Non-pigmented ciliary epithelial cell (primary cell): ENCODE data around the gene SCN3B.

Source experiments
- DNase-seq: peaks from one replicate; pipeline ENCODE4 v3.0.0-alpha.2; 2010; ENCODE audit warnings: low read depth

SCN3B gene

DNA sequence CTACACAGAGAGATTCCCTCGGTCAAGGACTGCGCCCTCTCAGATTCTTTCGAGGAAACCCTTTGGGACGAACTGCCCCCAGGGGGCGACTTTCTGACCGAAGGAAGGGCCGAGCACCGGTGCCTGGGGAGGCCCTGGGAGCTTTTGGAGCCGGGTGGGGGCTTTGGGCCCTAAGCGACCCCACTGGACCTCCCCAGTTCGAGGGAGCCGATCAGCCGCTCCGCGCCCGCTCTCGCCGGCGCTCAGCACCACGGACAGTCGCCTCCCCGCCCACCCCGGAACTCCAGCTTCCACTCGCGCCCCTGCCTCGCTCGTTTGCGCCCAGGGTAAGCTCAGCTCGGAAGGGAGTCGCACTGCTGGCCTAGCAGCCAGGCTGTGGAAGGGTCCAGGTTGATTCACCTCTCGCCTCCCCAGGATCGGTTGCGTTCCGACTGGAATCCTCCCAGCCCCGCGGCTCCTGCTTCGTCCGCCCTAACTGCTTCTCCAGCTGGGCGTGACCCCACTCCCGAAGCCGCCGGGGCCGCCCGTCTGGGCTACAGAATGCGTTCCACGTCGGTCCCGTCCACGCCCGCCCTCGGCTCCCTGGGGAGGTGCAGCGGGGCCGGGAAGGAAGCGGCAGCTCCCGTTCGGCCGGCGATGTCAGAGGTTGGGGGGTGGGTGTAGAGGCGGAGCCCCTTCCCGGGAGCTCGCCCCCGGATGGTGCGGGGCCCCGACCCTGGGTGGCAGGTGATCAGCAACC lies 428 bp downstream of the SCN3B start:
- DNase-seq, result no peak

DNA sequence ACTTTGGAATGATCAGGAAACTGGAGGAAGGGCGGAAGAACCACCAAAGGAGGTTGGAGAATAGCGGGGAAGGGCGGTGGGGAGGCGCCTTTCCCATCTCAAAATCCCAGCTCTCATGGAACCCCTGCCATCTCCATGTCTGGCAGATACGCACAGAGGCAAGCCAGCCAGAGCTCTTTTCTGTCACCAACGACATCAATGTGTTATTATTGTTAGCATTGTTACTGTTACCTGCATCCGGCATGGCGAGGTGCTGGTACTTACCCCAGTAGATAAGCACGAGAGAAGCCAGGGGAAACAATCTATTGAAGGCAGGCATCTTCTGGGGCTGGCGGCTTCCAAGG lies 969 bp downstream of the SCN3B start:
- DNase-seq, result no peak

DNA sequence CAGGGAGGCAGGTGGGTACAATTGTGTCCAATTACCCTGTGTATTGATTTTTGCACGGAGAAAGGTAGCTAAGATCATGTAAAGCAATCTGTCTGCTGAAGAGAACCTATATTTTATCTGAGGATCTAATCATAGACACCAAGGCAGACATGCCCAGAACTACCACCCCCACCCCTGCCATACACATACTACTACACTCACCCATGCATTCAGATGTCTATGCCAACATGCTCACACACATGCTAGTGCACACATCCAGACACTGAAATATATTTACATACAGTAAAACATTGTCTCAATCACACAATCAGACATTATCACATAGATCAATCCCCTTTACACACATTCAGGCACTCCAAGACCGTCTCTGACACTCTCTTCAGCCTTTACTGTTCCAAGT lies 1.8 kb downstream of the SCN3B start:
- DNase-seq, result no peak

- DNase-seq, result no peak
Measured at GRCh38 chr11:123650901-123651300, 3.5 kb downstream of the SCN3B start.

DNA sequence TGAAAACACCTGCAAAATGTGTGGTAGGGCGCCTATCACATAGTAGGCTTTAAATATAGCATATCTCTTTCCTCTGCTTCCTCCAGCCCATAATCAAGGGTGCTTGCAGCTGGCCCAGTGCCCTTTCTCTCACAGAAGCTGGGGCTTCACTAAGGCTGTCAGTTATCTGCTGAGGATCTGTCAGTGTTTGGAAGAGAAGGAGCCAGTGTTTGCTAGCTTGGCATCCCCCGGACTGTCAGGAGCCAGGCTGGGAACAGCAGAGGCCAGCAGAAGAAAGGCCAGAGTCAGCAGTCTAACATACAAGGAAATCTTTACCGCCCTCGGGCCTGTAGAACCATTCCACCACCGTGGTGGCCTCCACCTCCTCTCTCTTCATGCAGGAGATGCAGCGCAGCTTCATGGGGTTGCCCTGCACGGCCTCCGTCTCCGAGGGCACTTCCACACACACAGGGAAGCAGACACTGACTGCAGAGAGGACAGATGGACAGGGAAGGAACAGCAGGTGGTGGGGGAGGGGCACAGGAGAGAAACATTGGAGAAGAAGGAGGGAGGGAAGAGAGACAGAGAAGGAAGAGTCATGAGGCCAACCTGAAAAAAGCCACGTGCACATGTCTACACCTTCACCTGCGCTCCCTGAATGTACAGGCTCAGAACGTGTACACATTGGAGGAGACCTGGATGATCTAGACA lies 9.0 kb downstream of the SCN3B start:
- no peak for DNase-seq

- no peak for DNase-seq
Measured at GRCh38 chr11:123642435-123642834, 12.0 kb downstream of the SCN3B start.

- no peak for DNase-seq
Measured at GRCh38 chr11:123641495-123641840, 13.0 kb downstream of the SCN3B start.

DNA sequence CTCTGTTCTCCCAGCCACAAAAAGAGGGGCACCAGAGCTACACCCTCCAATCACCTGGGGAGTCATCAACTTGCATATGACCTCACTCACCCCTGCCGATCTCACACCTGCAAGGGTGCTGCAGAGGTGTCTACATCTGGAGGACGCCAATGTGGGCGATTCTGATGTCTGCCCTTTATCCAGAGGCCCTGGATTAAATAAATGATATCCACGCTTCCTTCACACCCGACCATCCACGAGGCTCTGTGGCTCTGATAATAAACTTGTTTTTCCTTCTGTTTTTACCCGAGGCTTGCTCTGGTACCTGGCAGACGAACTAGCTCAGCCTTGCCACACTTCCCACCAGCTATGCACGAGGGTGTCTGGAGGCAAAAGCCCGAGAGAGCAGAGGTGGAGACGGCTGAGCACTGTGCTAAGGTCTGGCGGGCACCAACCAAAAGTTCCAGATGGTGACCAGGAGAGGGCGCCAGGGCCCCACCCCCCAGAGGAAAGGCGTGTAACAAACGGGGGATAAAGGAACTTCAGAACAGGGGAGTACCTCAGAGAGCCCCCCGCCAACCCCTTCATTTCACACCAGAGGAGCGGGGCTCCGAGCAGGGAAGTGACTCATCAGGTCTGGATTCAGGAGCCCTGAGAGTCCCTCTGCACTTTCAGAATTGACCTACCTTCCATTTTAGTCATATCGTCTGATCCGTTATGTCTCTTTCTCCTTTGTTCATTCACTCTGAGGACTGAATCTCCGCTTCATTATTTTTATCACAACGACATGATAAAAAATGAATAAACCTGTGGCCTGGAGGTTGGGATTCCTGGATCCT lies 13.5 kb downstream of the SCN3B start:
- no peak for DNase-seq

- DNase-seq, result no peak
Measured at GRCh38 chr11:123640029-123640428, 14.4 kb downstream of the SCN3B start.

GRCh38 chr11:123630126-123630608 lies 24.3 kb downstream of the SCN3B start:
- no peak for DNase-seq

- DNase-seq, result no peak
Measured at GRCh38 chr11:123628936-123629683, 25.3 kb downstream of the SCN3B start.

DNA sequence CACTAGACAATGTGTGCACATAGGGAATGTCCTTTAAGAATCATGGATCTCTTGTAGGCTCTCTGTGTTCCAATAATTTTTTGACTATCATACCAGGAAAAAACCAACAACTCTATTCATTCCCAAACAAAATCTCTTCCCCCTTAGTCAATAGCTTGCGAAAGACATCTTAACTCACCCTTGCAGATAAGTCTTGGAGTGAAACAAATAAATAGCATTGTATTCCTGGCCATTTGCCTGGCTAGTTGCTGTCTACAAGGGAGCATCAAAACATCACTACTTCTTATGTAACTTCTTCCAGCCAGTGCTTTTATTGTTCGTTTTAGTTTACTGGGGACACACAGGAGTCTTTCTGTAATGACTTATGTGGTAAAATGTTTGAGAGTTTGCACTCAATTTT lies 29.4 kb downstream of the SCN3B start:
- DNase-seq, result no peak

GRCh38 chr11:123622576-123622975 lies 31.8 kb downstream of the SCN3B start:
- DNase-seq, result no peak

DNA sequence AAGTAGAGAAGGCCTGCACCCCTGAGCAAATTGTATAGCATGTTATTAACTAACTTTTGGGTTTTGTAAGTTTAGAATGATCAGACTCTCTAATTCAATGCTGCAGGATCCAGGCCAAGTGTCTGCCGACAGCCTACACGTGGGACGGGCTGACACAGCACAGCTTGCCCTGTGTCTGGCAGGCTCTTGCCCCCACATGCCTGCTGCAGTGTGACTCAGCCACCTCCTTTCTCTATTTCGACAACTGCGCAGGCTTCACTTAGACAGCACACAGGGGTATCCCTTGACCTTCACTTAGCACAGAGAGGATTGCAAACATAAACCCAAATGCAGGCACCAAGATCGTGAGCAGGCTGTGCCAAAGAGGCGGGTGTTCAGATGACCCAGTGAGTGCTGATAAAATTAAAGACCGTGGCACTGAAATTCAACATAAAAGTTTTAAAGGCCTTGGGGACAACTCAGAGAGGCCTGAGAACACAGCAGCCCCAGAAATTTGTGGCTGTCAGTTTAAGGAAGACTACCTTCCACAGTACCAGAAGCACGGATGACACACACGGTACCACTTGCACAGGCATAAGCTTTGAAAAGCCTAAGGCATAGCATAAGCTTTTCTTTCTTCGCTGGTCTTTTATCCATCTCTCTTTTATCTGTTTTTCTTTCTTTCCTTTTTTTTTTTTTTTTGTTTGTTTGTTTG lies 37.8 kb downstream of the SCN3B start:
- peak; percentile 35 for DNase-seq

GRCh38 chr11:123611698-123612097 lies 42.7 kb downstream of the SCN3B start:
- DNase-seq, result no peak

DNA sequence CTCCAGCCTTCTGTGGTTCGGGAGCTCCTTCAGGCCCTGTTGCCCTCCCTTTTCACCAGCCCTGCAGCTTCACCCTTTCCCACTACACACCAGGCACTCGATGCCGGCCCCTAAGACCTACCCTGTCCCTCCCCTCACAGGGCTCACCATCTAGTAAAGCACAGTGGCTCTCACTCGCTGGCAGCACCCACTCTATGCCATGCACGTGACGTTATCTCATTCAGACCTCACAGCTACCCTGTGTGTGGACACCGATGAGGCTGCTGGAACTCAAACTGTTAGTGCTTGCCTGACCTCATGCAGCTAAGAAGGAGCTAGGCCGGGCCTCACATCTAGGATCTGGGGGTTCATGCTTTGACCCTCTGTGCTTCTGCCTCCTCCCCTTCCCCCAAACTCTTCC lies 45.5 kb downstream of the SCN3B start:
- DNase-seq, result no peak

- DNase-seq, result no peak
Measured at GRCh38 chr11:123608371-123608770, 46.1 kb downstream of the SCN3B start.

DNA sequence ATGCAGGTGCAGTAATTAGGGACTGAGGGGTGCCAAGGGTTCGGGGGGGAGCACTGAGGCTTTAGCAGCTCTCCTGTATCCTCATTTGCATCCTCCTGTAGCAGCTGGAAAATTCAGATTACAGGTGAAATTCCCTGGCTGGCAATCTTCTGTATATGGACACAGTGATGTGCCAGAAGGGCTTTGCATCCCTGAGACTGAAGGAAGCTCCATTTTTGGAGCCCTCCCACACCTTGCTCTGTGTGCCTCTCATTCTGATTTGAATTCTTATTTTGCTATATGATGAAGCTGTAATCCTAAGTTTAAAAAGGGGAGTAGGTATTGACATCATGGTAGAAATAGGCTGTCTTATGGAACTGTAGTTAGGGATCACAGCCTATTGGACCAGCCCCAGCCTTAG lies 46.6 kb downstream of the SCN3B start:
- no peak for DNase-seq

DNA sequence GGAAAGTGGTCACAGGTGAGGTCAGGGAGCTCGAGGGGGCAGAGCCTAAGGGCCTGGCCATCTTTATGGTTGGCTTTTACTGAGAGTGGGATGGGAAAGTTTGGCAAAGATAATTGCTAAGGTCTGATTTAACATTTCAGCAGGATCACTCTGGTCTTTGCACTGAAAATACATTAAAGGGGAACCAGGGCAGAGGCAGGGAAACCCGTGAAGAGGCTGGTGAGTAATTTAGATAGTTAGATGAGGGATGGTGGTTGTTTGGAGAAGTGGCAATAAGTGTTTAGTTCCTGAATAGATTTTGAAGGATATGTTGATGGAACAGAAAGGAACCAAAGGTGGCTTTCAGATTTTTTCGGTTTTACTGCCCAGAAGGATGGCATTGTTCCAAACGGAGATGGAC lies 50.8 kb downstream of the SCN3B start:
- no peak for DNase-seq

GRCh38 chr11:123601743-123602142 lies 52.7 kb downstream of the SCN3B start:
- no peak for DNase-seq

DNA sequence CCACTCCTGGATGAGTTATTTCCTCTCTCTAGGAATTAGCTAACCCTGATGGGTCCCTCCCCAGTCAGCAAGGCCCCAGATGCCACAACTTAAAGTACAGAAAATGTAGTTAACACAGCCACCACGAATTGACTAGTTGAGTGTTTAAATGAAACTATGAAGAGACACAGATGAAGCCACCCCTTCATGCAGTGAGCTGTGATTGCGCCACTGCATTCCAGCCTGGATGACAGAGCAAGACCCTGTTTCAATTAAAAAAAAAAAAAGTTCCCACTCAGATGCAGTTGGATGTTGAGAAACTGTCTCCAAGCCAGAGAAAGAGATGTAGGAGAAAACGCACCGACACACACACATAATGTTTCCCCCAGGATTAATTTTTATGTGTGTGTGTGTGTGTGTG lies 53.3 kb downstream of the SCN3B start:
- no peak for DNase-seq

GRCh38 chr11:123597859-123598258 lies 56.6 kb downstream of the SCN3B start:
- DNase-seq, result no peak
